Fibroblast of mammary gland (primary cell): ENCODE measurements around the gene EIF2D.
"Not testable (repeated sequence)": the region's sequence is repeated elsewhere in the genome, so short reads cannot be mapped to it uniquely, and the experiment has no call there.

Source experiments
- DNase-seq: peaks from one replicate; pipeline ENCODE4 v3.0.0-alpha.2; 2010; ENCODE audit warnings: low read depth
- H3K4me3 ChIP-seq: 2 replicates; pipeline ENCODE4 v1.5.1; 2011; ENCODE audit warnings: low read depth, mild to moderate bottlenecking, low read length, moderate library complexity; ENCODE audit not compliant: control insufficient read depth
- CTCF ChIP-seq: conservative IDR thresholded peaks from 2 replicates; pipeline ENCODE4 v1.5.1; 2011; ENCODE audit warnings: low read depth, low read length, inconsistent platforms; ENCODE audit not compliant: control insufficient read depth, insufficient read depth

EIF2D gene

GRCh38 chr1:206649261-206649921 is 37.1 kb upstream of the EIF2D start:
- DNase-seq = no peak
- no peak for TF ChIP-seq CTCF
- no peak overlapping the region for H3K4me3 ChIP-seq

GRCh38 chr1:206647224-206647623 is 35.0 kb upstream of the EIF2D start:
- H3K4me3 ChIP-seq = no peak overlapping the region
- DNase-seq = no peak
- TF ChIP-seq CTCF = no peak

GRCh38 chr1:206646504-206646903 is 34.2 kb upstream of the EIF2D start:
- no peak for DNase-seq
- no peak for TF ChIP-seq CTCF
- H3K4me3 ChIP-seq = no peak overlapping the region

- no peak for TF ChIP-seq CTCF
- no peak overlapping the region for H3K4me3 ChIP-seq
- no peak for DNase-seq
Observed at GRCh38 chr1:206643118-206643698, 30.9 kb upstream of the EIF2D start.

GRCh38 chr1:206642074-206642473 is 29.8 kb upstream of the EIF2D start:
- H3K4me3 ChIP-seq, DNase-seq: not testable (repeated sequence)

GRCh38 chr1:206637605-206638004 is 25.3 kb upstream of the EIF2D start:
- no peak for DNase-seq
- peak overlapping the region; percentile 15 for H3K4me3 ChIP-seq
- TF ChIP-seq CTCF = no peak

GRCh38 chr1:206636671-206637070 is 24.4 kb upstream of the EIF2D start:
- DNase-seq = no peak
- peak overlapping the region; percentile 73 for H3K4me3 ChIP-seq
- TF ChIP-seq CTCF = no peak
